HCT116 (cell line): ENCODE results near the gene MIA2.

Experiments
- CEBPB ChIP-seq: IDR thresholded peaks from 2 replicates; pipeline ENCODE4 v1.6.1; 2012; ENCODE audit warnings: low read depth
- CTCF ChIP-seq, 3 experiments: fragments of 200-600 bp in 1 of 3; sonication (generic) in 1 of 3; IDR thresholded peaks in 2 of 3; conservative IDR thresholded peaks in 1 of 3; 2 replicates each; pipeline ENCODE4 v1.5.1; 2012 to 2017; ENCODE audit warnings: low read depth in 2 of 3, low read length in 2 of 3, antibody characterized with exemption in 1 of 3, borderline replicate concordance in 1 of 3, control low read depth in 1 of 3, mild to moderate bottlenecking in 1 of 3, mixed read lengths in 1 of 3, mixed run types in 1 of 3, moderate library complexity in 1 of 3; ENCODE audit not compliant: insufficient read depth in 1 of 3
- EZH2phosphoT487 ChIP-seq: fragments of 200-600 bp; IDR thresholded peaks from 2 replicates; pipeline ENCODE4 v1.6.1; 2018; ENCODE audit warnings: antibody characterized with exemption, borderline replicate concordance
- POLR2AphosphoS5 ChIP-seq: IDR thresholded peaks from 2 replicates; pipeline ENCODE4 v1.6.1; 2011; ENCODE audit warnings: mild to moderate bottlenecking, low read depth, low read length, moderate library complexity
- SRF ChIP-seq: IDR thresholded peaks from 2 replicates; pipeline ENCODE4 v1.6.1; 2012; ENCODE audit warnings: low read depth

GRCh38 chr14:39316830-39317553 lies 83.3 kb downstream of the MIA2 start:
- TF ChIP-seq EZH2phosphoT487: no peak
- no peak for TF ChIP-seq CTCF (IDR thresholded peaks at IDR 0.05 in 2 of 3, conservative IDR thresholded peaks at IDR 0.05 in 1 of 3; ENCODE audit: borderline replicate concordance in 1 of 3, insufficient read depth in 1 of 3, low read depth in 2 of 3, low read length in 2 of 3)
- TF ChIP-seq SRF: no peak
- no peak for TF ChIP-seq CEBPB
- no peak for TF ChIP-seq POLR2AphosphoS5
